Astrocyte of the spinal cord (primary cell): ENCODE data around the gene DYRK1A.

Experiments
- DNase-seq: peaks from one replicate; pipeline ENCODE4 v3.0.0; 2011; ENCODE audit warnings: low read depth, low spot score
- H3K4me3 ChIP-seq: 2 replicates; pipeline ENCODE4 v1.5.1; 2011; ENCODE audit warnings: low read depth, mild to moderate bottlenecking, low read length, moderate library complexity
- in situ Hi-C: cut with HindIII; loops from 2 replicates; pipeline ENCODE4 v1.10.0; 2017; ENCODE audit warnings: low sequenced_read_pairs
- TF ChIP-seq, protein P1 (sequence below): IDR thresholded peaks from 2 replicates; pipeline ENCODE4 v1.5.1; 2012; ENCODE audit warnings: low read depth, mild to moderate bottlenecking, low read length, inconsistent platforms

The DYRK1A gene

GRCh38 chr21:37474342-37474741, 107.8 kb downstream of the DYRK1A start:
- TF ChIP-seq, protein P1, sequence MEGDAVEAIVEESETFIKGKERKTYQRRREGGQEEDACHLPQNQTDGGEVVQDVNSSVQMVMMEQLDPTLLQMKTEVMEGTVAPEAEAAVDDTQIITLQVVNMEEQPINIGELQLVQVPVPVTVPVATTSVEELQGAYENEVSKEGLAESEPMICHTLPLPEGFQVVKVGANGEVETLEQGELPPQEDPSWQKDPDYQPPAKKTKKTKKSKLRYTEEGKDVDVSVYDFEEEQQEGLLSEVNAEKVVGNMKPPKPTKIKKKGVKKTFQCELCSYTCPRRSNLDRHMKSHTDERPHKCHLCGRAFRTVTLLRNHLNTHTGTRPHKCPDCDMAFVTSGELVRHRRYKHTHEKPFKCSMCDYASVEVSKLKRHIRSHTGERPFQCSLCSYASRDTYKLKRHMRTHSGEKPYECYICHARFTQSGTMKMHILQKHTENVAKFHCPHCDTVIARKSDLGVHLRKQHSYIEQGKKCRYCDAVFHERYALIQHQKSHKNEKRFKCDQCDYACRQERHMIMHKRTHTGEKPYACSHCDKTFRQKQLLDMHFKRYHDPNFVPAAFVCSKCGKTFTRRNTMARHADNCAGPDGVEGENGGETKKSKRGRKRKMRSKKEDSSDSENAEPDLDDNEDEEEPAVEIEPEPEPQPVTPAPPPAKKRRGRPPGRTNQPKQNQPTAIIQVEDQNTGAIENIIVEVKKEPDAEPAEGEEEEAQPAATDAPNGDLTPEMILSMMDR: no peak
- no peak overlapping the region for H3K4me3 ChIP-seq
- in situ Hi-C loops: no loop called here
- no peak for DNase-seq

- TF ChIP-seq, protein P1: no peak
- DNase-seq: no peak
- in situ Hi-C loops: no loop called here
- no peak overlapping the region for H3K4me3 ChIP-seq
These were observed 108.8 kb downstream of the DYRK1A start for GRCh38 chr21:37475186-37475868.

DNA sequence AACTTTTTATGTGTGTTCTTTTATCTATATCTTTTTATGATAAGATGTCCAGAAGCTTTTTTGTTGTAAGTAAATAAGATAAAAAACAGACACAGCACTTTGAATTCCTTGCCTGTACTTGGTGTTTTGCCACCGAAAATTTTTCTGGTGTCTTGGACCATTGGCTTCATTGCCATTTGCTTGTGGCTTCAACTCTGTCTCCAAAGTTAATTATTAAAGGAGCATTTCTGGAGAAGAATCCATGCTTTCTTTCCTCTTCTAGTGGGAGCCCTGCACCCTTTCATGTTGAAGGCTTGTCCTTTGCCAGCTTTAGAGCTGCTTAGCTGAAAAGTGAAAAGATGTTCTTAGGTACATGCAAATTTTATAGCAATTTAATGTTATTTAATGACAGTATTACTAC, 112.2 kb downstream of the DYRK1A start:
- TF ChIP-seq, protein P1: no peak
- H3K4me3 ChIP-seq: no peak overlapping the region
- DNase-seq: no peak
- in situ Hi-C loops: no loop called here

GRCh38 chr21:37483776-37484175, 117.2 kb downstream of the DYRK1A start:
- no peak for DNase-seq
- TF ChIP-seq, protein P1: no peak
- H3K4me3 ChIP-seq: no peak overlapping the region
- in situ Hi-C loops: no loop called here

- DNase-seq: no peak
- H3K4me3 ChIP-seq: no peak overlapping the region
- in situ Hi-C loops: no loop called here
- TF ChIP-seq, protein P1: no peak
These were observed 118.2 kb downstream of the DYRK1A start for GRCh38 chr21:37484535-37485474.

- TF ChIP-seq, protein P1: no peak
- H3K4me3 ChIP-seq: no peak overlapping the region
- in situ Hi-C loops: no loop called here
- DNase-seq: peak; percentile 5
These were observed 123.0 kb downstream of the DYRK1A start for GRCh38 chr21:37489553-37489952.
